ENCODE results near the gene SENP3. TPM values are rescaled to one million over a fixed set of nuclear protein-coding genes. Genes with fewer than 3 reads are reported as not detected.

SENP3 gene
- total RNA-seq, 2 experiments from 2014 or later: 43.7 to 50.2 TPM

Other genes starting within 250 kb of the SENP3 start
- gene GPS2, start 246.6 kb upstream of the SENP3 start, total RNA-seq: 10 to 100 TPM; 97.1 to 98.5 TPM
- 10 to 100 TPM; 53.4 to 58.6 TPM for gene NEURL4, start 232.6 kb upstream of the SENP3 start, total RNA-seq
- gene ACAP1, start 225.4 kb upstream of the SENP3 start, total RNA-seq: 100 to 1,000 TPM; 710 to 756 TPM
- 1 to 10 TPM; 8.1 to 8.7 TPM for gene KCTD11, start 209.8 kb upstream of the SENP3 start, total RNA-seq
- gene TMEM95, start 206.8 kb upstream of the SENP3 start, total RNA-seq: not detected
- 1 to 10 TPM; 5.2 to 6.5 TPM for gene TNK1, start 180.8 kb upstream of the SENP3 start, total RNA-seq
- gene PLSCR3, start 167.4 kb upstream of the SENP3 start, total RNA-seq: 10 to 100 TPM; 79.3 to 82.1 TPM
- 10 to 100 TPM; 52.9 to 55.6 TPM for gene TMEM256, start 157.8 kb upstream of the SENP3 start, total RNA-seq
- gene NLGN2, start 154.1 kb upstream of the SENP3 start, total RNA-seq: 1 to 10 TPM; 8.0 to 8.7 TPM
- not detected for gene SPEM1, start 141.6 kb upstream of the SENP3 start, total RNA-seq
- not detected for gene SPEM2, start 136.3 kb upstream of the SENP3 start, total RNA-seq
- not detected for gene SPEM3, start 133.1 kb upstream of the SENP3 start, total RNA-seq
- 10 to 100 TPM; 15.7 to 17.7 TPM for gene TMEM102, start 126.5 kb upstream of the SENP3 start, total RNA-seq
- gene FGF11, start 122.4 kb upstream of the SENP3 start, total RNA-seq: 10 to 100 TPM; 25.4 to 28.5 TPM
- gene CHRNB1, start 116.9 kb upstream of the SENP3 start, total RNA-seq: 10 to 100 TPM; 15.2 to 15.7 TPM
- gene ZBTB4, start 82.3 kb upstream of the SENP3 start, total RNA-seq: 10 to 100 TPM; 56.0 to 58.6 TPM
- not detected for gene SLC35G6, start 80.5 kb upstream of the SENP3 start, total RNA-seq
- 100 to 1,000 TPM; 192 to 214 TPM for gene POLR2A, start 77.6 kb upstream of the SENP3 start, total RNA-seq
- gene TNFSF12, start 12.9 kb upstream of the SENP3 start, total RNA-seq: 10 to 100 TPM; 93.0 to 95.7 TPM
- 1 to 10 TPM; 8.2 to 8.4 TPM for gene TNFSF13, start 3.2 kb upstream of the SENP3 start, total RNA-seq
- 10 to 100 TPM; 32.5 to 33.9 TPM for gene CD68, start 17.7 kb downstream of the SENP3 start, total RNA-seq
- gene MPDU1, start 21.9 kb downstream of the SENP3 start, total RNA-seq: 10 to 100 TPM; 50.2 TPM
- under 1 TPM; 0.30 to 0.57 TPM for gene SOX15, start 28.2 kb downstream of the SENP3 start, total RNA-seq
- 10 to 100 TPM; 37.7 to 38.2 TPM for gene FXR2, start 53.0 kb downstream of the SENP3 start, total RNA-seq
- gene SAT2, start 65.9 kb downstream of the SENP3 start, total RNA-seq: 10 to 100 TPM; 40.0 to 41.2 TPM
- not detected for gene SHBG, start 68.2 kb downstream of the SENP3 start, total RNA-seq
- gene ATP1B2, start 89.0 kb downstream of the SENP3 start, total RNA-seq: under 1 TPM; 0.14 to 0.42 TPM
- gene TP53, start 125.6 kb downstream of the SENP3 start, total RNA-seq: 100 to 1,000 TPM; 128 to 131 TPM
- 10 to 100 TPM; 19.3 to 19.4 TPM for gene WRAP53, start 126.6 kb downstream of the SENP3 start, total RNA-seq
- gene EFNB3, start 143.3 kb downstream of the SENP3 start, total RNA-seq: not detected
- not detected for gene DNAH2, start 155.8 kb downstream of the SENP3 start, total RNA-seq

Measured in activated naive CD8-positive, alpha-beta T cell treated with anti-CD3 and anti-CD28 coated beads, Interleukin-2, amount 10 ng/mL, durations not matched to agents 7 days and 5 days (primary cell).